ENCODE results near the gene CNTROB. TPM values are rescaled to one million over a fixed set of nuclear protein-coding genes. Genes with fewer than 3 reads are reported as not detected.

CNTROB gene
- total RNA-seq, 2 donors from 2014 or later: 14.0 to 27.0 TPM

- peak; percentile 16 for ATAC-seq
- intact Hi-C loops (cut with DNase I): no loop called here
- WGBS, 2 donors: 0 to 1% methylated on average over 39 to 78 of the region's 100 CpGs
These were observed 47.2 kb upstream of the CNTROB start for GRCh38 chr17:7884581-7885366.

GRCh38 chr17:7885367-7886226, 46.4 kb upstream of the CNTROB start:
- no peaks in the 10 kb centered on the region for H3K27me3 ChIP-seq

More at GRCh38 chr17:7884581-7885366, 47.2 kb upstream of the CNTROB start:
- no peaks in the 10 kb centered on the region for H3K36me3 ChIP-seq (replicated peaks in 1 of 2; ENCODE audit: insufficient read depth in 1 of 2, low read depth in 2 of 2)
- H3K27ac ChIP-seq: peak overlapping the region; percentile 90 to 98 (median 94)
- no peaks in the 10 kb centered on the region for H3K9me3 ChIP-seq
- H3K4me3 ChIP-seq: peak overlapping the region; percentile 53 to 77
- H3K27me3 ChIP-seq: no peaks in the 10 kb centered on the region
- DNase-seq: peak in 3 of 4 donors; percentile 17 to 56 (median 29)
- peaks cover 54% of the 10 kb centered on the region for H3K4me1 ChIP-seq
- no peak for TF ChIP-seq POLR2A (IDR thresholded peaks at IDR 0.05)
- TF ChIP-seq, protein P1, sequence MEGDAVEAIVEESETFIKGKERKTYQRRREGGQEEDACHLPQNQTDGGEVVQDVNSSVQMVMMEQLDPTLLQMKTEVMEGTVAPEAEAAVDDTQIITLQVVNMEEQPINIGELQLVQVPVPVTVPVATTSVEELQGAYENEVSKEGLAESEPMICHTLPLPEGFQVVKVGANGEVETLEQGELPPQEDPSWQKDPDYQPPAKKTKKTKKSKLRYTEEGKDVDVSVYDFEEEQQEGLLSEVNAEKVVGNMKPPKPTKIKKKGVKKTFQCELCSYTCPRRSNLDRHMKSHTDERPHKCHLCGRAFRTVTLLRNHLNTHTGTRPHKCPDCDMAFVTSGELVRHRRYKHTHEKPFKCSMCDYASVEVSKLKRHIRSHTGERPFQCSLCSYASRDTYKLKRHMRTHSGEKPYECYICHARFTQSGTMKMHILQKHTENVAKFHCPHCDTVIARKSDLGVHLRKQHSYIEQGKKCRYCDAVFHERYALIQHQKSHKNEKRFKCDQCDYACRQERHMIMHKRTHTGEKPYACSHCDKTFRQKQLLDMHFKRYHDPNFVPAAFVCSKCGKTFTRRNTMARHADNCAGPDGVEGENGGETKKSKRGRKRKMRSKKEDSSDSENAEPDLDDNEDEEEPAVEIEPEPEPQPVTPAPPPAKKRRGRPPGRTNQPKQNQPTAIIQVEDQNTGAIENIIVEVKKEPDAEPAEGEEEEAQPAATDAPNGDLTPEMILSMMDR (IDR thresholded peaks at IDR 0.05): no peak

GRCh38 chr17:7886227-7887037, 45.6 kb upstream of the CNTROB start:
- H3K27me3 ChIP-seq: no peaks in the 10 kb centered on the region
- WGBS, 2 donors: 1% methylated on average over 20 to 30 of the region's 30 CpGs
- no peak for ATAC-seq
- no peaks in the 10 kb centered on the region for H3K9me3 ChIP-seq
- H3K4me1 ChIP-seq: peaks cover 57% of the 10 kb centered on the region
- intact Hi-C loops (cut with DNase I): no loop called here
- H3K4me3 ChIP-seq: peak overlapping the region; percentile 53 to 77
- DNase-seq: peak; percentile 34 to 64 (median 48)
- peak in 1 of 3 donors; percentile 2 for TF ChIP-seq POLR2A (IDR thresholded peaks at IDR 0.05)
- TF ChIP-seq, protein P1 (IDR thresholded peaks at IDR 0.05): no peak
- peak overlapping the region; percentile 90 to 98 (median 94) for H3K27ac ChIP-seq
- H3K36me3 ChIP-seq (replicated peaks in 1 of 2; ENCODE audit: insufficient read depth in 1 of 2, low read depth in 2 of 2): peaks cover 0 to 4% of the 10 kb centered on the region in 2 donors

More at GRCh38 chr17:7885367-7886226, 46.4 kb upstream of the CNTROB start:
- WGBS, 2 donors: 0 to 2% methylated on average over 9 to 50 of the region's 64 CpGs
- TF ChIP-seq POLR2A (IDR thresholded peaks at IDR 0.05): peak in 2 of 3 donors; percentile 49 to 64
- TF ChIP-seq, protein P1 (IDR thresholded peaks at IDR 0.05): no peak
- Histone ChIP-seq H3K4me1 (peaks cover 59% of the 10 kb centered on the region), H3K4me3 (peak overlapping the region; percentile 53 to 77), H3K27ac (peak overlapping the region; percentile 90 to 98 (median 94)), H3K36me3 (replicated peaks in 1 of 2; ENCODE audit: insufficient read depth in 1 of 2, low read depth in 2 of 2) (no peaks in the 10 kb centered on the region), H3K9me3 (no peaks in the 10 kb centered on the region)
- intact Hi-C loops (cut with DNase I): no loop called here
- ATAC-seq: peak; percentile 2
- DNase-seq: peak; percentile 48 to 59 (median 52)

GRCh38 chr17:7887038-7887481, 44.9 kb upstream of the CNTROB start:
- H3K27me3 ChIP-seq: no peaks in the 10 kb centered on the region
- H3K27ac ChIP-seq: peak overlapping the region; percentile 90 to 98 (median 94)
- ATAC-seq (no peak), DNase-seq (no peak)
- TF ChIP-seq POLR2A (IDR thresholded peaks at IDR 0.05): no peak
- TF ChIP-seq, protein P1 (IDR thresholded peaks at IDR 0.05): no peak
- H3K4me1 ChIP-seq: peaks cover 54% of the 10 kb centered on the region
- peaks cover 0 to 6% of the 10 kb centered on the region in 2 donors for H3K36me3 ChIP-seq (replicated peaks in 1 of 2; ENCODE audit: insufficient read depth in 1 of 2, low read depth in 2 of 2)
- H3K9me3 ChIP-seq: no peaks in the 10 kb centered on the region
- 1% methylated on average over 8 of the region's 8 CpGs for WGBS, 2 donors
- H3K4me3 ChIP-seq: no peak overlapping the region
- intact Hi-C loops (cut with DNase I): no loop called here

All from body of pancreas (tissue), 4 donors.